ENCODE data around the gene PPIB. TPM values are rescaled to one million over a fixed set of nuclear protein-coding genes. Genes with fewer than 3 reads are reported as not detected.
A peak's percentile ranks its signal among the peaks of the same experiment; 100 is the strongest.
"Not testable (repeated sequence)": the region's sequence is repeated elsewhere in the genome, so short reads cannot be mapped to it uniquely, and the experiment has no call there.

PPIB gene
- total RNA-seq, 4 donors from 2014 or later, result 168 to 290 (median 214) TPM

- peaks cover 0 to 24% (median 8%) of the 10 kb centered on the region in 4 donors for H3K4me1 ChIP-seq
- H3K4me3 ChIP-seq, result no peak overlapping the region
- no peak for DNase-seq (ENCODE audit: low spot score in 2 of 2)
- H3K27ac ChIP-seq, result peak overlapping the region in 1 of 4 donors; percentile 42
- TF ChIP-seq EP300 (IDR thresholded peaks at IDR 0.05) (no peak), POLR2A (IDR thresholded peaks at IDR 0.05) (no peak), CTCF (IDR thresholded peaks at IDR 0.05) (no peak)
- H3K27me3 ChIP-seq, result no peaks in the 10 kb centered on the region
- peaks cover 12 to 93% (median 28%) of the 10 kb centered on the region in 3 donors for H3K36me3 ChIP-seq
- 75 to 78% methylated on average over 6 of the region's 6 CpGs for WGBS, 2 donors
- H3K9me3 ChIP-seq, result no peaks in the 10 kb centered on the region
Observed at GRCh38 chr15:64127521-64128270, 35.1 kb downstream of the PPIB start.

- peaks cover 9 to 83% (median 11%) of the 10 kb centered on the region in 3 donors for H3K36me3 ChIP-seq
- TF ChIP-seq CTCF (IDR thresholded peaks at IDR 0.05) (no peak), POLR2A (IDR thresholded peaks at IDR 0.05) (no peak), EP300 (IDR thresholded peaks at IDR 0.05) (no peak)
- no peaks in the 10 kb centered on the region for H3K9me3 ChIP-seq
- no peak for DNase-seq (ENCODE audit: low spot score in 2 of 2)
- peak overlapping the region in 2 of 4 donors; percentile 30 to 57 for H3K27ac ChIP-seq
- peaks cover 0 to 30% (median 10%) of the 10 kb centered on the region in 4 donors for H3K4me1 ChIP-seq
- no peak overlapping the region for H3K4me3 ChIP-seq
- no peaks in the 10 kb centered on the region for H3K27me3 ChIP-seq
- 33 to 39% methylated on average over 3 of the region's 3 CpGs for WGBS, 2 donors
Observed at GRCh38 chr15:64125978-64126377, 36.8 kb downstream of the PPIB start.

GRCh38 chr15:64122936-64123351, 39.9 kb downstream of the PPIB start:
- WGBS, 2 donors, result 49 to 56% methylated on average over 3 of the region's 3 CpGs
- no peaks in the 10 kb centered on the region for H3K9me3 ChIP-seq
- TF ChIP-seq EP300 (IDR thresholded peaks at IDR 0.05) (peak in 1 of 2 donors; percentile 47), CTCF (IDR thresholded peaks at IDR 0.05) (no peak)
- H3K4me1 ChIP-seq, result peaks cover 0 to 30% (median 10%) of the 10 kb centered on the region in 4 donors
- H3K27me3 ChIP-seq, result no peaks in the 10 kb centered on the region
- no peak for DNase-seq (ENCODE audit: low spot score in 2 of 2)
- H3K36me3 ChIP-seq, result peaks cover 0 to 83% (median 1%) of the 10 kb centered on the region in 3 donors
- H3K4me3 ChIP-seq, result no peak overlapping the region
- peak overlapping the region in 3 of 4 donors; percentile 41 to 88 (median 66) for H3K27ac ChIP-seq

DNA sequence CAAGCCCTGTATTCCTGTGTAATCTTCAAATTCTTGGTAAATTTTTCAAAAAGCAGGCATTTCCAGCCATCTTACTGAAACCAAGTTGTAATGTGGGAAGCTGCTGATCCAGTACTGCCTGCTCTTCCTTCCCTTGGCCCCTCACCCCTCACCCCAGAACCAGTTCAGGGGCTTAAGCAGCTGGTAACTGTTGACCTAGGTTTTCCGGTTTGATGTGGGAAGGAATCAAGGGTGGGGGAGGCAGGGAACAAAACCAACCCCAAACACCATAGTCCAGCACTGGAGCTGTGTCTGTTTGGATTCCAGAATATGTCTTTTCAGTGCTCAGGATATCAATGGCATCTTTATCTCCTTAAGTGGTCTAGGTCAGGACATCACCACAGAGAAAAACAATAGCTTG, 40.4 kb downstream of the PPIB start:
- WGBS, 2 donors, result 33 to 38% methylated on average over 1 of the region's 1 CpG
- peaks cover 0 to 30% (median 10%) of the 10 kb centered on the region in 4 donors for H3K4me1 ChIP-seq
- TF ChIP-seq EP300 (IDR thresholded peaks at IDR 0.05), result no peak
- no peak for TF ChIP-seq CTCF (IDR thresholded peaks at IDR 0.05)
- TF ChIP-seq POLR2A (IDR thresholded peaks at IDR 0.05), result no peak
- DNase-seq (ENCODE audit: low spot score in 2 of 2), result no peak
- H3K9me3 ChIP-seq, result no peaks in the 10 kb centered on the region
- H3K36me3 ChIP-seq, result peaks cover 0 to 83% (median 2%) of the 10 kb centered on the region in 3 donors
- H3K4me3 ChIP-seq, result no peak overlapping the region
- H3K27me3 ChIP-seq, result no peaks in the 10 kb centered on the region
- peak overlapping the region; percentile 41 to 88 (median 60) for H3K27ac ChIP-seq

GRCh38 chr15:64121614-64122013, 41.2 kb downstream of the PPIB start:
- H3K36me3 ChIP-seq, result peaks cover 0 to 83% (median 2%) of the 10 kb centered on the region in 3 donors
- WGBS, 2 donors, result 65 to 74% methylated on average over 4 of the region's 4 CpGs
- TF ChIP-seq EP300 (IDR thresholded peaks at IDR 0.05), result no peak
- TF ChIP-seq POLR2A (IDR thresholded peaks at IDR 0.05), result no peak
- no peak for TF ChIP-seq CTCF (IDR thresholded peaks at IDR 0.05)
- H3K27ac ChIP-seq, result no peak overlapping the region
- H3K9me3 ChIP-seq, result no peaks in the 10 kb centered on the region
- H3K4me1 ChIP-seq, result peaks cover 0 to 25% (median 9%) of the 10 kb centered on the region in 4 donors
- H3K4me3 ChIP-seq, result no peak overlapping the region
- H3K27me3 ChIP-seq, result no peaks in the 10 kb centered on the region
- DNase-seq (ENCODE audit: low spot score in 2 of 2), result no peak

DNA sequence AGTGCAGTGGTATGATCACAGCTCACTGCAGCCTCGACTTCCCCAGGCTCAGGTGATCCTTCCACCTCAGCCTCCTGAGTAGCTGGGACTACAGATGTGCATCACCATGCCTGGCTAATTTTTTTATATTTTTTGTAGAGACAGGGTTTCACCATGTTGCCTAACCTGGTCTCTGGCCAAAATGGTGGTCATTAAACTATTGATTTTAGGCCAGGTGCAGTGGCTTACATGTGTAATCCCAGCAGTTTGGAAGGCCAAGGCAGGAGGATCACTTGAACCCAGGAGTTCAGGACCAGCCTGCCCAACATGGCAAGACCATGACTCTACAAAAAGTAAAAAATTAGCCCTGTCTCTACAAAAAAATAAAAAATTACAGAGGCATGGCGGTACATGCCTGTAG, 42.5 kb downstream of the PPIB start:
- H3K36me3 ChIP-seq, result peaks cover 0 to 87% (median 2%) of the 10 kb centered on the region in 3 donors
- H3K4me3 ChIP-seq; H3K9me3 ChIP-seq; H3K27me3 ChIP-seq; H3K27ac ChIP-seq; DNase-seq (ENCODE audit: low spot score in 2 of 2): not testable (repeated sequence)
- WGBS, 2 donors, result 94 to 97% methylated on average over 2 of the region's 2 CpGs
- peaks cover 0 to 17% (median 3%) of the 10 kb centered on the region in 4 donors for H3K4me1 ChIP-seq
